WTC11 (cell line): ENCODE measurements around the gene CYP19A1.

ENCODE experiments used
- CREM ChIP-seq: sonication (generic); formaldehyde crosslinking; IDR thresholded peaks from 2 replicates; pipeline ENCODE4 v1.8.1; 2022; ENCODE audit warnings: mild to moderate bottlenecking, missing genetic modification reagents, moderate library complexity
- ESRRA ChIP-seq: sonication (generic); formaldehyde crosslinking; IDR thresholded peaks from 2 replicates; pipeline ENCODE4 v1.8.1; 2022; ENCODE audit warnings: mild to moderate bottlenecking, missing genetic modification reagents, borderline replicate concordance
- RELA ChIP-seq: sonication (generic); formaldehyde crosslinking; IDR thresholded peaks from 2 replicates; pipeline ENCODE4 v1.8.1; 2022; ENCODE audit warnings: missing genetic modification reagents, mild to moderate bottlenecking, borderline replicate concordance
- TF ChIP-seq, protein P1 (sequence below): fragments of 200-600 bp; IDR thresholded peaks from 2 replicates; pipeline ENCODE4 v1.8.0; 2022; ENCODE audit warnings: antibody characterized with exemption
- TF ChIP-seq, protein P2 (sequence below): sonication (generic); formaldehyde crosslinking; conservative IDR thresholded peaks from 2 replicates; pipeline ENCODE4 v1.8.1; 2022; ENCODE audit warnings: mild to moderate bottlenecking, missing genetic modification reagents

DNA sequence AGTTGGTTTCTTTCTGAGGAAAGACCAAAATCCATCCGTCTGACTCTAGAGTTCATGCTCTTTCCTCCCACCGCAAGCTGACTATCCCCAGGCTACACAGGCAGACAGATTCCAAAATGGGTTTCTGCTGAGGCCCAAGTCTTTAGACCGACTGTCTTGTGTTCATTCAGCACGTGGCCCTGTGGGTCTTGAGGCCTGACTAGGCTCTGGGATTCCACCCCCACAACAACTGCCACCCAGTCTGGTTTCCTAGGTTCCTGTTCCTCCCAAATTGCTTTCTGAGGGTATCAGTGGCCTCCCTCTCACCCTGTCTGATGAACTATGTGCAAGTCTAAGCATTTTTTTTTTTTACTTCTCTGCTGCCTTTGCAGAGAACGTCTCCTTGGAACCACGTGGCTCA is 67.7 kb downstream of the CYP19A1 start:
- TF ChIP-seq ESRRA (CRISPR knock-in tag) (no peak), CREM (no peak), RELA (CRISPR knock-in tag) (no peak)
- TF ChIP-seq, protein P1, sequence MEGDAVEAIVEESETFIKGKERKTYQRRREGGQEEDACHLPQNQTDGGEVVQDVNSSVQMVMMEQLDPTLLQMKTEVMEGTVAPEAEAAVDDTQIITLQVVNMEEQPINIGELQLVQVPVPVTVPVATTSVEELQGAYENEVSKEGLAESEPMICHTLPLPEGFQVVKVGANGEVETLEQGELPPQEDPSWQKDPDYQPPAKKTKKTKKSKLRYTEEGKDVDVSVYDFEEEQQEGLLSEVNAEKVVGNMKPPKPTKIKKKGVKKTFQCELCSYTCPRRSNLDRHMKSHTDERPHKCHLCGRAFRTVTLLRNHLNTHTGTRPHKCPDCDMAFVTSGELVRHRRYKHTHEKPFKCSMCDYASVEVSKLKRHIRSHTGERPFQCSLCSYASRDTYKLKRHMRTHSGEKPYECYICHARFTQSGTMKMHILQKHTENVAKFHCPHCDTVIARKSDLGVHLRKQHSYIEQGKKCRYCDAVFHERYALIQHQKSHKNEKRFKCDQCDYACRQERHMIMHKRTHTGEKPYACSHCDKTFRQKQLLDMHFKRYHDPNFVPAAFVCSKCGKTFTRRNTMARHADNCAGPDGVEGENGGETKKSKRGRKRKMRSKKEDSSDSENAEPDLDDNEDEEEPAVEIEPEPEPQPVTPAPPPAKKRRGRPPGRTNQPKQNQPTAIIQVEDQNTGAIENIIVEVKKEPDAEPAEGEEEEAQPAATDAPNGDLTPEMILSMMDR, result no peak
- TF ChIP-seq, protein P2, sequence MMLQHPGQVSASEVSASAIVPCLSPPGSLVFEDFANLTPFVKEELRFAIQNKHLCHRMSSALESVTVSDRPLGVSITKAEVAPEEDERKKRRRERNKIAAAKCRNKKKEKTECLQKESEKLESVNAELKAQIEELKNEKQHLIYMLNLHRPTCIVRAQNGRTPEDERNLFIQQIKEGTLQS, result no peak
